Heart left ventricle (tissue), 16 donors: ENCODE results near the gene ZNF768. TPM values are rescaled to one million over a fixed set of nuclear protein-coding genes. Genes with fewer than 3 reads are reported as not detected.
"Not testable (repeated sequence)": the region's sequence is repeated elsewhere in the genome, so short reads cannot be mapped to it uniquely, and the experiment has no call there.

Experiments used
- ATAC-seq, 4 donors: fragments of 200-7000 bp; cut with Tn5 transposase; one replicate each; pipeline ENCODE4 v1.9.1; 2020 to 2022; ENCODE audit warnings: moderate library complexity in 4 of 4, mild to moderate bottlenecking in 3 of 4, moderate number of reproducible peaks in 1 of 4
- DNase-seq, 5 donors: peaks; one replicate each; pipeline ENCODE4 v3.0.0-alpha.2; 2020
- H3K27ac ChIP-seq, 12 donors: fragments of 200-600 bp; sonication (generic) in 4 of 12; one replicate each; pipeline versions ENCODE4 v1.5.0 to v1.8.0; 2016 to 2022; ENCODE audit warnings: mild to moderate bottlenecking in 2 of 12
- H3K27me3 ChIP-seq, 9 donors: fragments of 200-600 bp; sonication (generic) in 2 of 9; one replicate each; pipeline versions ENCODE4 v1.5.1 to v1.8.0; 2016 to 2022; ENCODE audit warnings: mild to moderate bottlenecking in 3 of 9
- H3K36me3 ChIP-seq, 9 donors: fragments of 200-600 bp; sonication (generic) in 2 of 9; one replicate each; pipeline versions ENCODE4 v1.5.0 to v1.8.0; 2018 to 2022; ENCODE audit warnings: mild to moderate bottlenecking in 2 of 9
- H3K4me1 ChIP-seq, 12 donors: fragments of 200-600 bp; sonication (generic) in 4 of 12; one replicate each; pipeline versions ENCODE4 v1.5.0 to v1.8.0; 2016 to 2022; ENCODE audit warnings: mild to moderate bottlenecking in 3 of 12
- H3K4me3 ChIP-seq, 12 donors: fragments of 200-600 bp; sonication (generic) in 4 of 12; one replicate each; pipeline versions ENCODE4 v1.5.0 to v1.8.0; 2017 to 2022; ENCODE audit warnings: mild to moderate bottlenecking in 9 of 12, moderate library complexity in 4 of 12
- H3K9me3 ChIP-seq, 12 donors: fragments of 200-600 bp; sonication (generic) in 4 of 12; one replicate each; pipeline versions ENCODE4 v1.5.0 to v1.8.0; 2016 to 2022; ENCODE audit warnings: mild to moderate bottlenecking in 1 of 12
- POLR2A ChIP-seq, 2 donors: fragments of 450-650 bp; IDR thresholded peaks; one replicate each; pipeline ENCODE4 v1.6.1; 2017; ENCODE audit warnings: antibody characterized with exemption in 2 of 2, mild to moderate bottlenecking in 2 of 2, moderate library complexity in 2 of 2
- WGBS, 4 donors: extraction: QIAGEN DNeasy Blood & Tissue Kit in 2 of 4; methylation state at CpG; one replicate each; pipeline versions ENCODE4 v1.1.5 to v1.1.7; 2013 to 2018; 5-methylcytosine and 5-hydroxymethylcytosine counted together
- intact Hi-C, 10 donors: fragments of 100-400 bp; cut with DNase I; formaldehyde crosslinking; loops; one replicate each; pipeline versions ENCODE4 v1.11.1 to v1.14.2; 2022
- polyA plus RNA-seq, 2 donors: library from polyadenylated mRNA; stranded (reverse); fragments of 200-250 nt; gene quantifications; one replicate each; pipeline ENCODE4 v1.2.3, GENCODE V29; 2013
- total RNA-seq, 9 donors: library from RNA; depleted of rRNA in 2 of 9; stranded (reverse); fragments of >200 nt in 2 of 9; fragmentation: NEBNext Ultra II Directional in 3 of 9; extraction: Animal tissue kit (Norgen Biotek cat#: 25700) in 3 of 9; gene quantifications; one replicate each; pipeline versions ENCODE4 v1.1.0 to v1.2.4, GENCODE V29; 2016 to 2023
- TF ChIP-seq, protein P1 (sequence below), 12 donors: fragments of 200-600 bp; sonication (generic) in 4 of 12; IDR thresholded peaks; one replicate each; pipeline versions ENCODE4 v1.5.0 to v1.8.0; 2018 to 2022; ENCODE audit warnings: antibody characterized with exemption in 12 of 12, mild to moderate bottlenecking in 5 of 12
- donor health status: ischemic (EF 13 %, LVEDD 7.1; RV severe dilation, severe dysfunction).
- donor health status: healthy with polysubstance abuse.
- donor health status: DM: no; HTN: yes; CAD: no.
- donor health status: DM: no; HTN: no; CAD: no.
- donor health status: ischemic (EF 25% LVEDD 6.9; RV normal size, moderate dysfunction).
- donor health status: ischemic (EF 25% LVEDD 5.7; RV mildly dilated, moderate dysfunction).
- donor health status: healthy.
- donor health status: DM: yes; HTN: yes; CAD: no.
- donor health status: ischemic (EF 35%, LVEDD 5.7; RV mildly dilated, moderate dysfunction).
- donor health status: nonischemic (EF 11% LVEDD 7.7; RV severe dilation, severe dysfunction).
- donor health status: DM: yes; HTN: yes; CAD: no.
- donor health status: PGD.
- donor health status: ischemic (EF 29% LVEDD 5.4; RV normal size, mild dysfunction).
- donor health status: nonischemic (EF 23%, LVEDD 6.1; RV moderate dilation, normal function).

ZNF768 gene
- total and polyA plus RNA-seq, 11 donors, result 38.9 to 88.2 (median 51.6) TPM

GRCh38 chr16:30478766-30479478 is 47.4 kb downstream of the ZNF768 start:
- Histone ChIP-seq H3K4me3 (no peak overlapping the region), H3K36me3 (peaks cover 0 to 38% (median 0%) of the 10 kb centered on the region in 9 donors)

GRCh38 chr16:30477773-30478172 is 48.6 kb downstream of the ZNF768 start:
- WGBS, 4 donors, result 71 to 86% (median 77%) methylated on average over 3 of the region's 3 CpGs
- not testable (repeated sequence) for ATAC-seq

More at GRCh38 chr16:30478766-30479478, 47.4 kb downstream of the ZNF768 start:
- ATAC-seq (no peak), DNase-seq (no peak)
- no peaks in the 10 kb centered on the region for H3K9me3 ChIP-seq
- WGBS, 4 donors, result 85 to 90% (median 88%) methylated on average over 12 of the region's 12 CpGs
- intact Hi-C loops, result no loop called here
- peaks cover 0 to 33% (median 5%) of the 10 kb centered on the region in 9 donors for H3K27me3 ChIP-seq
- TF ChIP-seq POLR2A (IDR thresholded peaks at IDR 0.05), result no peak
- TF ChIP-seq, protein P1, sequence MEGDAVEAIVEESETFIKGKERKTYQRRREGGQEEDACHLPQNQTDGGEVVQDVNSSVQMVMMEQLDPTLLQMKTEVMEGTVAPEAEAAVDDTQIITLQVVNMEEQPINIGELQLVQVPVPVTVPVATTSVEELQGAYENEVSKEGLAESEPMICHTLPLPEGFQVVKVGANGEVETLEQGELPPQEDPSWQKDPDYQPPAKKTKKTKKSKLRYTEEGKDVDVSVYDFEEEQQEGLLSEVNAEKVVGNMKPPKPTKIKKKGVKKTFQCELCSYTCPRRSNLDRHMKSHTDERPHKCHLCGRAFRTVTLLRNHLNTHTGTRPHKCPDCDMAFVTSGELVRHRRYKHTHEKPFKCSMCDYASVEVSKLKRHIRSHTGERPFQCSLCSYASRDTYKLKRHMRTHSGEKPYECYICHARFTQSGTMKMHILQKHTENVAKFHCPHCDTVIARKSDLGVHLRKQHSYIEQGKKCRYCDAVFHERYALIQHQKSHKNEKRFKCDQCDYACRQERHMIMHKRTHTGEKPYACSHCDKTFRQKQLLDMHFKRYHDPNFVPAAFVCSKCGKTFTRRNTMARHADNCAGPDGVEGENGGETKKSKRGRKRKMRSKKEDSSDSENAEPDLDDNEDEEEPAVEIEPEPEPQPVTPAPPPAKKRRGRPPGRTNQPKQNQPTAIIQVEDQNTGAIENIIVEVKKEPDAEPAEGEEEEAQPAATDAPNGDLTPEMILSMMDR (IDR thresholded peaks at IDR 0.05), result no peak
- peaks cover 0 to 22% (median 0%) of the 10 kb centered on the region in 12 donors for H3K4me1 ChIP-seq
- no peak overlapping the region for H3K27ac ChIP-seq

DNA sequence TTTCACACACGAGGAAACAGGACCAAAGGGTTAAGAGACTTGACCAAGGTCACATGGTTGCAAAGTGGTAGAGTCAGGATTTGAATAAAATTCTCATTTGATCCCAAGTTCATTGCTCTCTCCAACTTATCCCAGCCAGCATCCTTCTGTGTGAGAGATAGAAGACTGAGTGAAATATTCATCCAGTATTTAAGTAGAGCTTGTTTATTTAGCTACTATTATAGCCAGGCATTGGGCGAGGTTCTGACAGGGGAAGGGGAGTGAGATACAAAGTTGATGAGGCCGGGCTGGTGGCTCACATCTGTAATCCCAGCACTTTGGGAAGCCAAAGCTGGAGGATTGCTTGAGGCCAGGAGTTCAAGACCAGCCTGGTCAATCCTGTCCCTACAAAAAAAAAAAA is 49.4 kb downstream of the ZNF768 start:
- Histone ChIP-seq H3K4me3 (no peak overlapping the region), H3K4me1 (peaks cover 0 to 35% (median 0%) of the 10 kb centered on the region in 12 donors), H3K36me3 (peaks cover 0 to 20% (median 0%) of the 10 kb centered on the region in 9 donors), H3K27ac (no peak overlapping the region), H3K27me3 (peaks cover 4 to 49% (median 10%) of the 10 kb centered on the region in 9 donors), H3K9me3 (no peaks in the 10 kb centered on the region)
- DNase-seq (no peak), ATAC-seq (no peak)
- WGBS, 4 donors, result 60 to 74% (median 66%) methylated on average over 3 of the region's 3 CpGs
- intact Hi-C loops, result no loop called here
- TF ChIP-seq POLR2A (IDR thresholded peaks at IDR 0.05), result no peak
- TF ChIP-seq, protein P1 (IDR thresholded peaks at IDR 0.05), result no peak

More at GRCh38 chr16:30477773-30478172, 48.6 kb downstream of the ZNF768 start:
- H3K4me3 ChIP-seq, DNase-seq, H3K27ac ChIP-seq, intact Hi-C loops, H3K9me3 ChIP-seq: not testable (repeated sequence)
- Histone ChIP-seq H3K4me1 (peaks cover 0 to 32% (median 0%) of the 10 kb centered on the region in 12 donors), H3K36me3 (peaks cover 0 to 27% (median 0%) of the 10 kb centered on the region in 9 donors), H3K27me3 (peaks cover 4 to 45% (median 10%) of the 10 kb centered on the region in 9 donors)

DNA sequence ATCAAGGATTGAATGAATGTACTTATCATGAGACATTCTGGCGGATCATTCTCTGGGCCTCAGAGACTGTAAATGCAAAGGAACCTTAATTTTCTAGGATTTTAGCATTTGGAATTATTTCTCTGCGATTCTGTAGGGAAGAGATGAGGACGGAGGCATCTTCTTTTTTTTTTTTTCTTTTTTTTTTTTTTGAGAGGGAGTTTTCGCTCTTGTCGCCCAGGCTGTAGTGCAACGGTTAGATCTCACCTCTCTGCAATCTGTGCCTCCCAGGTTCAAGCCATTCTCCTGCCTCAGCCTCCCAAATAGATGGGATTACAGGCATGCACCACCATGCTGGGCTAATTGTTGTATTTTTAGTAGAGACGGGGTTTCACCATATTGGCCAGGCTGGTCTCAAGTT is 51.7 kb downstream of the ZNF768 start:
- Histone ChIP-seq H3K27ac (peak overlapping the region in 1 of 12 donors; percentile 80), H3K36me3 (peaks cover 0 to 4% (median 0%) of the 10 kb centered on the region in 9 donors), H3K27me3 (peaks cover 4 to 59% (median 10%) of the 10 kb centered on the region in 9 donors), H3K4me3 (peak overlapping the region in 1 of 12 donors; percentile 61), H3K9me3 (no peaks in the 10 kb centered on the region), H3K4me1 (peaks cover 0 to 51% (median 0%) of the 10 kb centered on the region in 12 donors)
- ATAC-seq, result no peak
- TF ChIP-seq, protein P1 (IDR thresholded peaks at IDR 0.05), result no peak
- no peak for TF ChIP-seq POLR2A (IDR thresholded peaks at IDR 0.05)
- intact Hi-C loops, result no loop called here
- WGBS, 4 donors, result 78 to 90% (median 86%) methylated on average over 7 of the region's 7 CpGs
- DNase-seq, result no peak
